Glutamatergic neuron (in vitro differentiated cells): ENCODE measurements around the gene RHOA. TPM values are rescaled to one million over a fixed set of nuclear protein-coding genes. Genes with fewer than 3 reads are reported as not detected.

Experiments used
- DNase-seq: peaks from one replicate; pipeline ENCODE4 v3.0.0; 2022
- H3K27ac Mint-ChIP-seq: one replicate; pipeline ENCODE4 v1.8.0; 2020; ENCODE audit warnings: mild to moderate bottlenecking, mixed read lengths, inconsistent platforms; ENCODE audit not compliant: unreplicated experiment
- H3K27me3 Mint-ChIP-seq: one replicate; pipeline ENCODE4 v1.8.0; 2020; ENCODE audit warnings: mild to moderate bottlenecking, moderate library complexity, mixed read lengths, inconsistent platforms; ENCODE audit not compliant: unreplicated experiment
- H3K36me3 Mint-ChIP-seq: one replicate; pipeline ENCODE4 v1.8.0; 2020; ENCODE audit warnings: mild to moderate bottlenecking, mixed read lengths, inconsistent platforms; ENCODE audit not compliant: unreplicated experiment
- H3K4me1 Mint-ChIP-seq: one replicate; pipeline ENCODE4 v1.8.0; 2020; ENCODE audit warnings: mild to moderate bottlenecking, low read depth, mixed read lengths, inconsistent platforms; ENCODE audit not compliant: unreplicated experiment
- H3K4me3 Mint-ChIP-seq: one replicate; pipeline ENCODE4 v1.8.0; 2020; ENCODE audit warnings: mild to moderate bottlenecking, mixed read lengths, inconsistent platforms; ENCODE audit not compliant: unreplicated experiment
- H3K9me3 Mint-ChIP-seq: one replicate; pipeline ENCODE4 v1.8.0; 2020; ENCODE audit warnings: mild to moderate bottlenecking, moderate library complexity, mixed read lengths, inconsistent platforms; ENCODE audit not compliant: unreplicated experiment
- CTCF ChIP-seq: fragments of 200-600 bp; sonication (generic); IDR thresholded peaks from one replicate; pipeline ENCODE4 v1.5.0; 2021; ENCODE audit not compliant: partially characterized antibody, unreplicated experiment
- total RNA-seq: library from RNA; stranded (reverse); fragmentation: NEBNext Ultra II Directional; extraction: Animal tissue kit (Norgen Biotek cat#: 25700); gene quantifications from one replicate; pipeline ENCODE4 v1.2.1, GENCODE V29; 2021; ENCODE audit not compliant: unreplicated experiment

RHOA gene
- total RNA-seq, 1 donor from 2014 or later, result 262 TPM

- Mint-ChIP-seq H3K27me3 (peaks cover 2% of the 10 kb centered on the region), H3K36me3 (no peaks in the 10 kb centered on the region), H3K9me3 (peaks cover 11% of the 10 kb centered on the region), H3K27ac (peak overlapping the region; percentile 94), H3K4me1 (peaks cover 36% of the 10 kb centered on the region), H3K4me3 (peak overlapping the region; percentile 87)
- DNase-seq, result no peak
- no peak for TF ChIP-seq CTCF
Observed at GRCh38 chr3:49412632-49413337, 1.0 kb upstream of the RHOA start.

GRCh38 chr3:49411535-49411967 lies 225 bp downstream of the RHOA start:
- Mint-ChIP-seq H3K36me3 (no peaks in the 10 kb centered on the region), H3K27ac (no peak overlapping the region), H3K4me3 (peak overlapping the region; percentile 97), H3K27me3 (peaks cover 2% of the 10 kb centered on the region), H3K4me1 (peaks cover 35% of the 10 kb centered on the region), H3K9me3 (peaks cover 11% of the 10 kb centered on the region)
- DNase-seq, result peak; percentile 64
- no peak for TF ChIP-seq CTCF

GRCh38 chr3:49410846-49411534 lies 786 bp downstream of the RHOA start:
- H3K27ac Mint-ChIP-seq, result peak overlapping the region; percentile 90
- DNase-seq, result no peak
- peaks cover 2% of the 10 kb centered on the region for H3K27me3 Mint-ChIP-seq
- no peaks in the 10 kb centered on the region for H3K36me3 Mint-ChIP-seq
- H3K9me3 Mint-ChIP-seq, result peaks cover 11% of the 10 kb centered on the region
- peaks cover 30% of the 10 kb centered on the region for H3K4me1 Mint-ChIP-seq
- H3K4me3 Mint-ChIP-seq, result peak overlapping the region; percentile 97
- TF ChIP-seq CTCF, result no peak

GRCh38 chr3:49410066-49410845 lies 1.5 kb downstream of the RHOA start:
- no peak for DNase-seq
- H3K36me3 Mint-ChIP-seq, result no peaks in the 10 kb centered on the region
- H3K4me3 Mint-ChIP-seq, result peak overlapping the region; percentile 97
- H3K9me3 Mint-ChIP-seq, result peaks cover 11% of the 10 kb centered on the region
- H3K27me3 Mint-ChIP-seq, result peaks cover 2% of the 10 kb centered on the region
- no peak for TF ChIP-seq CTCF
- peak overlapping the region; percentile 90 for H3K27ac Mint-ChIP-seq
- peaks cover 27% of the 10 kb centered on the region for H3K4me1 Mint-ChIP-seq
